HT1080 (cell line): Measurements from ENCODE around the gene F12. TPM values are rescaled to one million over a fixed set of nuclear protein-coding genes. Genes with fewer than 3 reads are reported as not detected.

Source experiments
- DNase-seq: peaks from one replicate; pipeline ENCODE4 v3.0.0-alpha.2; 2015; ENCODE audit warnings: low read depth
- polyA plus RNA-seq, 2 experiments: library from polyadenylated mRNA; depleted of rRNA; stranded (reverse); fragments of >200 nt; gene quantifications; 2 replicates each; pipeline ENCODE4 v1.2.3, GENCODE V29; 2015
- total RNA-seq: library from RNA; depleted of rRNA; stranded (reverse); fragments of >200 nt; shearing (Covaris generic); gene quantifications from 2 replicates; pipeline ENCODE4 v1.2.3, GENCODE V29; 2014; rRNA removed

F12 gene
- total RNA-seq, result 8.5 and 15.2 TPM in 2 replicates
- polyA plus RNA-seq (2015; cell fraction: cytosol; rRNA removed), result 4.7 and 7.3 TPM in 2 replicates
- 3.4 TPM in 2 replicates for polyA plus RNA-seq (2015; cell fraction: nucleus; rRNA removed)

- no peak for DNase-seq
Observed at GRCh38 chr5:177409043-177409801, at the start of gene F12. TSS of gene F12 (minus strand) at chr5:177409564. CDS start at chr5:177409527, 37 bp downstream.

DNA sequence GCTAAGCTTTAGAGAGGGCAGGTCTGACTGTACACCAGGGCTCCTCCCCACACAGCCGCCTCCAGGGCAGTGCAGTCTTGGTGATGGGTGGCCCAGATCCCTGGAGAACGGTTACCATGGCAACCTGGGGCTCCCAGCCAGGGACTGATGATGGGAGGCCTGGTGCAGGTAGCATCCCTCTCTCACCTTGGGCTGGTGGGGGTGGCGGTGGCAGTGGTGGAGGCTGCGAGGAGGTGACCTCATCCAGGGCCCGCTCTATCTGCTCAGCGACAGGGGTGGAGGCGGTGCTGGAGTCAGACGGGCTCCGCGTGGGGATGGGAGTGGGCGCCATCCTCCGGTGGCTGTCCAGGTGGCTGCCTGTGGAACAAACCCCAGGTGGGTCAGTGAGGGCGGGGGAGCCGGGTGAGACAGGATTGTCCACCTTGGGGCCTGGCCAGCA is 49.6 kb upstream of the F12 start:
- DNase-seq, result no peak

- DNase-seq, result no peak
Observed at GRCh38 chr5:177457852-177458681, 48.7 kb upstream of the F12 start.

DNA sequence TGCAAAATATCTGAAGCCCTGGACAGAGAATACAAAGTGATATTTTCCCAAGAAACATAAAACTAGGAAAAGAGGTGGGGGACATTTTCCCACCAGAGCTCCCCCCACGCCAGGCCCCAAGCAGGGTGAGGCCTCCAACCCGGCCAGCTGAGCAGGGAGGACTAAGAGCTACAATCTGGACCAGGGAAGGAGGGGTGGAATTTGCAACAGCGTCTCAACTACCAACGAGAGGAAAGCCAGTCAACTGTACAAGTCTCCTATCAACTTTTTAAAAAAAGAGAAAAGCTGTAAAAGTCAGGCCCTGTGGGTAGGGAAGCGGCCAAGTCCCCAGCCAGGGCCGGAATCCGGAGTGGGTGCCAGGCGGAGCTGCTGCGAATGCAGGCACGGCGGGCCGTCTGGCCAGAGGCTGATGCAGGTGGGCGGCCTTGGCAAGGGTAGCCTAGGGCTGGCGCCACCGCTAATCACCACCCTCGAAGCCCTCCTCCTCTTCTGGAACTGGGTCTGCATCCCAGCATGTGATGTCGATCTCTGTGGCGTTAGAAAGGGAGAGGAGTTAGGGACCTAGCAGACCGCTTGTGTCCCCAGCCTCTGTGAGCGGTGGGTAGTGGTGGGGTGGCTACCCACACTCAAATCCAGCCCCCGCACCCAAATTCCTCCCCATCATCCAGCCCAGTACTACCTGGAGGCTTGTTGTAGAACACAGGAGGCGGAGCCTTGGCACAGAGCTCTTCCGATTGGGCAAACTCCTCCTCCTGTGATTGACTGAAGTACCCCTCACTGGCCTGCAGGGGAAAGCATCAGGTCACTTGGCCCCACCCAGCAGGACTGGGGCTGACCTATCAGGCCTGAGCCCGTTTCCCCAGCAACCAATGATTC is 47.9 kb upstream of the F12 start:
- peak; percentile 93 for DNase-seq

GRCh38 chr5:177456591-177456964 is 47.2 kb upstream of the F12 start:
- DNase-seq, result no peak

DNA sequence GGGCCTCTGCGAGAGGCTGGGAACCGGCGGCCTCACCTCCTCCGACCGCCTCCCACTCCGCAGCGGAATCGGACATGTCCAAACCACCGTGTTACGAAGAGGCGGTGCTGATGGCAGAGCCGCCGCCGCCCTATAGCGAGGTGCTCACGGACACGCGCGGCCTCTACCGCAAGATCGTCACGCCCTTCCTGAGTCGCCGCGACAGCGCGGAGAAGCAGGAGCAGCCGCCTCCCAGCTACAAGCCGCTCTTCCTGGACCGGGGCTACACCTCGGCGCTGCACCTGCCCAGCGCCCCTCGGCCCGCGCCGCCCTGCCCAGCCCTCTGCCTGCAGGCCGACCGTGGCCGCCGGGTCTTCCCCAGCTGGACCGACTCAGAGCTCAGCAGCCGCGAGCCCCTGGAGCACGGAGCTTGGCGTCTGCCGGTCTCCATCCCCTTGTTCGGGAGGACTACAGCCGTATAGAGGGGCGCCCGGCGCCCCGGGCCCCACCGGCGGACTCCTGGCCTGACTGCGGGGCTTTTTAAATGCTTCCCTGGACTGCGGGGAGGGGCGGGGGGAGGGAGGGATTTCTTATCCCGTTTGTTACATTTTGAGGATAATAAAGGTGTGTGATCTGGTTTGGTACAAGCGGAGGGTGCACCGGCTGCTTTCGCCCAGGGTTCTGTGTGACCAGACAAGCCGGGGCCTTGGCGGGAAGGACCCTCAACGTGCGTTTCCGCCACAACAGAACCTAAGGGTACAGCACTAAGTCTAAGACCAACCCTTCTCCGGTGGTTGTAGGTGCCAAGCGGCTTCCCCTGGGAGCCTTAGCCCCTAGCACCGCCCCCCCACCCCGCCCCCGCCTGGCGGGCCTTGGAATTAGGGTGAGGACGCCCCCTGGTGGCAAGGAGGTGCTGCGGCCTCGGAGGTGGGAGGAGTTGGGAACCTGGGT is 46.6 kb upstream of the F12 start:
- peak; percentile 55 for DNase-seq

- DNase-seq, result no peak
Observed at GRCh38 chr5:177455036-177455660, 45.8 kb upstream of the F12 start.

GRCh38 chr5:177454397-177455035 is 45.2 kb upstream of the F12 start:
- DNase-seq, result peak; percentile 80

GRCh38 chr5:177453852-177454396 is 44.6 kb upstream of the F12 start:
- DNase-seq, result no peak

DNA sequence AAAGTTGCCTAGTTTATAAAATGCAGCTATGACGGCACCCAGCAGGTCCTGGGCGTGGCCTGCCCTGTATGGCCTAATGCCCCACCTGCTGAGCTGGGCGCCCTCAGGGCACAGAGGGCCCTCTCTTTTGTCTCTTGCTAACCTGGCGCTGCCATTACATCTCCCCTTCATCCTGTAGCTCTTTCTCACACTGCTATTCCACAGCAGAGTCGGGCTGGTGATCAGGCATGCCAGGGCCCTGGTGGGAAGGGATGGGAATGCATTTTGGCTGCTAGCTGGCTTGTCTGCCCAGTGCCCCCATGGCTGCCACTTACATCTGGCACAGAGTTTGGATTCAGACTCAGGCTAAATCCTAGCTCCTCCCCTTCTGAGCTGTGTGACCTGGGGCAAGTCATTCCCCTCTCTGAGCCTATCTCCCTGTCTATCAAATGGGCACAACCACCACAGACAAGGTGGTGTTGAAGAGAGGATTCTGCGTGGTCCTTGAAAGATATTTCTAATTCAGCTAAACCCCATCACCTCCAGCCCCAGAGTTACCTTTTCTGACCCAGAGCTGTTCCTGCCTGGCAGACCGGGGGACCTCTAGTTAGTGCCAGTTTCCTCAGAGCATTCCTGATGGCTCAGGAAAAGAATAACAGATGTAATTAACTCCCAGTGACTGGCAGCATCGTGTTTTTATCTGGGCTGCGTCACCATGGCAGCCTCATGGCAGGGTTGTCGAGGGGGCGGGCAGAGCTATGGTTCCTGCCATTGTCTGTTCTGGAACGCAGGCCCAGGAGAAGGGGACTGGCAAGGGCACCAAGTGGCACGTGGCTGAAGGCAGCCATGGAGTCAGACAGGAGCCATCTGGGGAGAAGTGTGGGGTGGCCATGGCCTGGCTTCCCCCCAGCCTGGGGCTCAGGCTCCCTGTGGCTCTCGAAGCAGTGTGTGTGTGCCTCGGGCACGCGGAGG is 43.6 kb upstream of the F12 start:
- DNase-seq, result no peak

GRCh38 chr5:177450667-177451424 is 41.5 kb upstream of the F12 start:
- no peak for DNase-seq

DNA sequence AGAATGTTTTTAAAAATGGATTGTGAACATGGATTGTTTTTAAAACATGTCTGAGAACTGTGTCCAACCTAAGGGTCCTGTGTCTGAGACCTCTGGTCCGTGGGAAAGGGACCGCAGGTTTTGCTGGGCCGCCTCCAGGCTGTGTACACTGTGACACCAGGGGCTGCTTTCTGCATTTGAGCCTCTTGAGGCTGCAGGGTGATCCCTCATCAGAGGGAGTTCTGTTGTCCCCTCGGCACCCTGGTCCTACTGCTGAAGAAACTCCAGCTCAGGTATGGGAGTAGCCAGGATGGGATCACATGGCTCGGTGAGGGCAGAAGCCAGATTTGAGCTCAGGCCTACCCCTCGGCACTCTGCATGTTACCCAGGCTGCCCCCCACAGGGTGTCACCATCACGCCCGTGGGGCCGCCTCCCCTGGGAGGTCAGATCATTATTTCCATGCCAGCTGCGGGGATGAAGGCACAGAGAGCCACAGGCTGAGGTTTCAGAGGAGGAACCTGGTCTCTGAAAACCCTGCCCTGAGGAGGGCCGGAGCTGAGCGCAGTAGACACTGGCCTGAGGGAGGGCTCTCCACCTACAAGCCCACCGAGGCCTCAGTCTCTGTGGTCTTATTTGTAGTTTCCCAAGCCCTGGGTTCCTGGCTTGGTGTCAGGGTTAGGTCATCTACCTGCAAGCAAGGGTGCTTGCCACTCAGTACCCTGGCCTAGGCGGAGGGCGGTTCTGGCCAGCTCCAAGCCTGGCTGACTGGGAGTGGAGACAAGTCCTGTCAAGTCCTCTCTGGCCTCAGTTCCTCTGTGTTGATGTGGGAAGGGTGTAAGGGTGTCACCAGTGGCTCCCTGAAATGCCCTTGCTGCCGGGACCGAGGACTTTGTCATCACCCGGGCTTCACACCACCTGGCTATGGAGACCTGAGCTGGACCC is 40.0 kb upstream of the F12 start:
- DNase-seq, result no peak

DNA sequence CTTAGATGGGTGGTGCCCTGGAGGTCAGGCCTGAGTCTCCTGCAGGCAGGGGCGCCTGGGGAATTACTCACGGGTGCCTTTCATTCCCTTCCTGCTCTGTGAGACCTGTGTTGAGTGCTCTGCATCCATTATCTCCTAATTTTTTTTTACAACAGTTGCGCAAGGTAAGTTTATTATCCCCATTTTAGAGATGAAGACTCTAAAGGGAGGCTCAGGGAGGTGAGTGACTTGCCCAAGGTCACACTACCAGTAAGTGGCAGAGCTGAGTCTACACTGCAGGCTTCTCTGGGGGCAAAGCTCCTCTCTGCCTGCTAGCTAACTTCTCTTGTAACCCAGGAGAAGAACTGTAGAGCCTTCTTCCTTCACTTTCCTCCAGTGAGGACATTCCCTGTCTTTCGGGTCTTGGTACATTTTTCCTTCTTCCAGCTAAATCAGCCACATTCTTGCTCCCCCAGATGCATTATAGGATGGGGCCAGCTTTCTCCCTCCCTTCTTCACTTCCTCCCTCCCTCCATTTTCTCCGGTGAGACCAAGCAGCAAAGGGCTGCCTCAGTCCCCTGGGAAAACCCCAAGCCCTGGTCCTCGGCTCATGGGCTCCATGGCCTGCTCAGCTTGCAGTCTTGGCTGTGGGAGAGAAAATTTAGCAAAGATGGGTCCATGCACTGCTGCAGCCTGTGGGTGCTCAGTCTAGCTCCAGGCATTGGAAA is 39.0 kb upstream of the F12 start:
- no peak for DNase-seq

DNA sequence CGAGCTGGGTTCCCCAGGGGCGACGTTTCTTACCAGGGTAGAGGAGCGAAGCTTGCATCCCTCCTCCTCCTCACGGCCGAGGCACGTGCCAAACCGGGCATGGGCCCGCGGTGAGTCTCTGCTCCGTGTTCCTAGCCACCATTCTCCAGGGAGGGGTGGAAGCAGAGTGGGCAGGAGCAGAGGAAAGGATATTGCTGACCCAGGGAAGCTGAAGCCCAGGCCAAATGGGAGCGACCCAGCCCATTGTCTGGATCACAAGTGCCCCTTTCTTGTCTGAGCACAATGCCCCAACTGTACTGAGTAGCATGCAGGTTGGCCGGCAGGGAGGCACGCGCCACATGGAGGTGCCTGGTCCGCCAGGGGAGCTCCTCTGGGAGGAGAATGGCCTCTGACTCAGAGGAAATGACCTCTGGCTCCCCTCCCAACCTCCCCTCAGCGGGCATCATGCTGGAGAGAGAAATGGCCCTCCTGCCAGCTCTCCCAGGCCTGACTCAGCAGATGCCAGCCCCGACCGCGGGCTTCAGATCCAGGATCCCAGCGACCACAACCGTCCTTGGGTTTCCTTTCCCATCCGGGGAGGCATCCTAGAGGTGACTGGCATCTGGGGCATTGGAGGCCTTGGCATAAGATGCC is 38.4 kb upstream of the F12 start:
- peak; percentile 99 for DNase-seq
